GM03348 (cell line): Measurements from ENCODE around the gene PDE10A.
"Not testable (repeated sequence)": the region's sequence is repeated elsewhere in the genome, so short reads cannot be mapped to it uniquely, and the experiment has no call there.

Experiments
- DNase-seq: peaks from one replicate; pipeline ENCODE4 v3.0.0; 2012; ENCODE audit warnings: low spot score

The PDE10A gene

GRCh38 chr6:165469483-165469882, 193.6 kb downstream of the PDE10A start:
- no peak for DNase-seq

GRCh38 chr6:165468340-165469235, 194.5 kb downstream of the PDE10A start:
- DNase-seq = no peak

- not testable (repeated sequence) for DNase-seq
Measured at GRCh38 chr6:165463499-165463898, 199.5 kb downstream of the PDE10A start.

- DNase-seq = not testable (repeated sequence)
Measured at GRCh38 chr6:165459605-165460301, 203.3 kb downstream of the PDE10A start.

GRCh38 chr6:165458134-165458533, 204.9 kb downstream of the PDE10A start:
- DNase-seq = no peak

- DNase-seq = no peak
Measured at GRCh38 chr6:165456286-165456685, 206.8 kb downstream of the PDE10A start.

GRCh38 chr6:165455488-165455887, 207.6 kb downstream of the PDE10A start:
- DNase-seq = no peak

- DNase-seq = no peak
Measured at GRCh38 chr6:165453395-165453794, 209.6 kb downstream of the PDE10A start.

- DNase-seq = no peak
Measured at GRCh38 chr6:165451838-165452237, 211.2 kb downstream of the PDE10A start.

- no peak for DNase-seq
Measured at GRCh38 chr6:165448210-165448609, 214.8 kb downstream of the PDE10A start.

- no peak for DNase-seq
Measured at GRCh38 chr6:165447141-165447540, 215.9 kb downstream of the PDE10A start.

- DNase-seq = no peak
Measured at GRCh38 chr6:165446331-165446730, 216.7 kb downstream of the PDE10A start.

- DNase-seq = no peak
Measured at GRCh38 chr6:165443462-165443861, 219.6 kb downstream of the PDE10A start.

GRCh38 chr6:165441181-165441580, 221.9 kb downstream of the PDE10A start:
- no peak for DNase-seq

GRCh38 chr6:165439928-165440554, 223.0 kb downstream of the PDE10A start:
- peak; percentile 33 for DNase-seq

GRCh38 chr6:165426892-165427291, 236.1 kb downstream of the PDE10A start:
- no peak for DNase-seq

GRCh38 chr6:165422192-165422591, 240.8 kb downstream of the PDE10A start:
- DNase-seq = no peak

GRCh38 chr6:165417278-165417865, 245.7 kb downstream of the PDE10A start:
- no peak for DNase-seq

- DNase-seq = no peak
Measured at GRCh38 chr6:165404697-165405096, 258.3 kb downstream of the PDE10A start.

- no peak for DNase-seq
Measured at GRCh38 chr6:165404296-165404695, 258.7 kb downstream of the PDE10A start.

GRCh38 chr6:165403006-165403595, 259.9 kb downstream of the PDE10A start:
- DNase-seq = no peak

- DNase-seq = no peak
Measured at GRCh38 chr6:165401092-165401491, 261.9 kb downstream of the PDE10A start.
